Measurements from ENCODE around the gene FIP1L1. TPM values are rescaled to one million over a fixed set of nuclear protein-coding genes. Genes with fewer than 3 reads are reported as not detected.

FIP1L1 gene
- total and polyA plus RNA-seq, 9 of the 15 experiments (the other 6 are each of a cell fraction or from before 2014, with no cell fraction given): 34.6 to 137 (median 72.0) TPM

GRCh38 chr4:53365486-53366300 is 11.7 kb upstream of the FIP1L1 start, which contains the start of gene SCFD2 (continued):
- TF ChIP-seq CHD7 (IDR thresholded peaks at IDR 0.05; ENCODE audit: low read depth, low read length) (no peak), MEF2A (IDR thresholded peaks at IDR 0.05; ENCODE audit: control insufficient read depth, low read depth, low read length) (no peak), POLR2G (IDR thresholded peaks at IDR 0.05; ENCODE audit: low read depth, low read length) (peak; percentile 73), POLR2B (IDR thresholded peaks at IDR 0.05; ENCODE audit: low read depth, partially characterized antibody) (no peak), POLR2AphosphoS2 (IDR thresholded peaks at IDR 0.05; ENCODE audit: low read length) (no peak), KAT2B (IDR thresholded peaks at IDR 0.05; ENCODE audit: low read depth, low read length) (no peak), ATF3 (IDR thresholded peaks at IDR 0.05) (no peak; the same call in 1 of the 2 replicates), ATF3 (CRISPR knock-in tag; conservative IDR thresholded peaks at IDR 0.05) (no peak), SNAPC5 (CRISPR knock-in tag; IDR thresholded peaks at IDR 0.05) (no peak), ZNF134 (CRISPR knock-in tag; conservative IDR thresholded peaks at IDR 0.05) (no peak), KLF6 (CRISPR knock-in tag; IDR thresholded peaks at IDR 0.05; ENCODE audit: borderline replicate concordance) (no peak), ZFP30 (CRISPR knock-in tag; IDR thresholded peaks at IDR 0.05; ENCODE audit: borderline replicate concordance) (no peak)

All from K562 (cell line).